Peyer's patch (tissue), 4 donors: ENCODE measurements around the gene B3GAT1. TPM values are rescaled to one million over a fixed set of nuclear protein-coding genes. Genes with fewer than 3 reads are reported as not detected.
"Not testable (repeated sequence)": the region's sequence is repeated elsewhere in the genome, so short reads cannot be mapped to it uniquely, and the experiment has no call there.

Experiments used
- DNase-seq, 3 donors: peaks; one replicate each; pipeline ENCODE4 v3.0.0-alpha.2; 2017 to 2019
- H3K27ac ChIP-seq, 4 donors: fragments of 200-600 bp; sonication (generic); one replicate each; pipeline ENCODE4 v1.5.1; 2016 to 2019
- H3K27me3 ChIP-seq, 2 donors: fragments of 200-600 bp; sonication (generic); one replicate each; pipeline ENCODE4 v1.5.1; 2019
- H3K36me3 ChIP-seq, 3 donors: fragments of 200-600 bp; sonication (generic); one replicate each; pipeline ENCODE4 v1.5.1; 2016 to 2019
- H3K4me1 ChIP-seq, 4 donors: fragments of 200-600 bp; sonication (generic); one replicate each; pipeline ENCODE4 v1.5.1; 2016 to 2019
- H3K4me3 ChIP-seq, 4 donors: fragments of 200-600 bp; sonication (generic); 1 replicate in 3 of 4; 2 replicates in 1 of 4; pipeline ENCODE4 v1.5.1; 2016 to 2019; ENCODE audit warnings: mild to moderate bottlenecking in 1 of 4
- H3K9me3 ChIP-seq, 4 donors: fragments of 200-600 bp; sonication (generic); one replicate each; pipeline ENCODE4 v1.5.1; 2016 to 2019; ENCODE audit warnings: mild to moderate bottlenecking in 1 of 4
- CTCF ChIP-seq, 6 experiments: fragments of 450-650 bp in 4 of 6; fragments of 200-600 bp in 2 of 6; sonication (generic) in 1 of 6; IDR thresholded peaks; one replicate each; pipeline ENCODE4 v1.5.1; 2017 to 2019; ENCODE audit warnings: antibody characterized with exemption in 6 of 6, mild to moderate bottlenecking in 3 of 6, moderate library complexity in 1 of 6
- POLR2A ChIP-seq, 2 donors: fragments of 450-650 bp; IDR thresholded peaks; one replicate each; pipeline ENCODE4 v1.5.1; 2017; ENCODE audit warnings: antibody characterized with exemption in 2 of 2, mild to moderate bottlenecking in 2 of 2, moderate library complexity in 2 of 2
- total RNA-seq, 4 donors: library from RNA; depleted of rRNA; stranded (reverse); fragments of >200 nt; gene quantifications; one replicate each; pipeline ENCODE4 v1.1.0, GENCODE V29; 2016

The B3GAT1 gene
- 1 to 10 TPM in 1 of 4 donors, under 1 TPM in 2, not detected in 1; 0.35 to 3.3 (median 0.54) TPM for total RNA-seq

- Histone ChIP-seq H3K36me3 (no peaks in the 10 kb centered on the region), H3K9me3 (no peaks in the 10 kb centered on the region), H3K4me1 (peaks cover 0 to 16% (median 3%) of the 10 kb centered on the region in 4 donors), H3K4me3 (peak within 1 kb of the TSS; percentile 17 to 47 (median 44)), H3K27ac (no peak within 1 kb of the TSS), H3K27me3 (peaks cover 0 to 23% of the 10 kb centered on the region in 2 donors)
- peak in 1 of 3 donors; percentile 49 for DNase-seq
- TF ChIP-seq POLR2A (IDR thresholded peaks at IDR 0.05): no peak
- no peak for TF ChIP-seq CTCF (IDR thresholded peaks at IDR 0.05)
Observed at GRCh38 chr11:134412203-134413042, at the start of gene B3GAT1. Gene B3GAT1, minus strand, starts transcription at chr11:134412242. Its CDS starts 24,583 bp downstream, at chr11:134387659.

GRCh38 chr11:134461621-134462020 lies 49.6 kb upstream of the B3GAT1 start:
- no peak for DNase-seq
- TF ChIP-seq POLR2A (IDR thresholded peaks at IDR 0.05) (no peak), CTCF (IDR thresholded peaks at IDR 0.05) (no peak)
- Histone ChIP-seq H3K27ac (no peak overlapping the region), H3K4me1 (no peaks in the 10 kb centered on the region), H3K27me3 (no peaks in the 10 kb centered on the region), H3K4me3 (no peak overlapping the region), H3K36me3 (no peaks in the 10 kb centered on the region), H3K9me3 (peaks cover 0 to 9% (median 0%) of the 10 kb centered on the region in 4 donors)

GRCh38 chr11:134460881-134461280 lies 48.8 kb upstream of the B3GAT1 start:
- Histone ChIP-seq H3K4me3 (no peak overlapping the region), H3K9me3 (peaks cover 0 to 9% (median 0%) of the 10 kb centered on the region in 4 donors), H3K27ac (no peak overlapping the region), H3K4me1 (no peaks in the 10 kb centered on the region), H3K27me3 (no peaks in the 10 kb centered on the region), H3K36me3 (no peaks in the 10 kb centered on the region)
- DNase-seq: peak in 1 of 3 donors; percentile 14
- TF ChIP-seq CTCF (IDR thresholded peaks at IDR 0.05) (no peak), POLR2A (IDR thresholded peaks at IDR 0.05) (no peak)

GRCh38 chr11:134460062-134460561 lies 48.1 kb upstream of the B3GAT1 start:
- H3K9me3 ChIP-seq: peaks cover 0 to 9% (median 0%) of the 10 kb centered on the region in 4 donors
- no peaks in the 10 kb centered on the region for H3K27me3 ChIP-seq
- TF ChIP-seq POLR2A (IDR thresholded peaks at IDR 0.05): no peak
- no peak for TF ChIP-seq CTCF (IDR thresholded peaks at IDR 0.05)
- no peak overlapping the region for H3K27ac ChIP-seq
- H3K36me3 ChIP-seq: no peaks in the 10 kb centered on the region
- no peak overlapping the region for H3K4me3 ChIP-seq
- no peaks in the 10 kb centered on the region for H3K4me1 ChIP-seq
- DNase-seq: peak in 1 of 3 donors; percentile 13

GRCh38 chr11:134459246-134460061 lies 47.4 kb upstream of the B3GAT1 start:
- H3K9me3 ChIP-seq: peaks cover 0 to 9% (median 0%) of the 10 kb centered on the region in 4 donors
- no peaks in the 10 kb centered on the region for H3K27me3 ChIP-seq
- TF ChIP-seq CTCF (IDR thresholded peaks at IDR 0.05) (no peak), POLR2A (IDR thresholded peaks at IDR 0.05) (no peak)
- no peaks in the 10 kb centered on the region for H3K36me3 ChIP-seq
- DNase-seq: peak in 1 of 3 donors; percentile 32
- no peaks in the 10 kb centered on the region for H3K4me1 ChIP-seq
- H3K4me3 ChIP-seq: no peak overlapping the region
- no peak overlapping the region for H3K27ac ChIP-seq

- H3K27me3 ChIP-seq, H3K4me1 ChIP-seq, H3K27ac ChIP-seq, H3K36me3 ChIP-seq, H3K4me3 ChIP-seq, DNase-seq, H3K9me3 ChIP-seq: not testable (repeated sequence)
Observed at GRCh38 chr11:134457411-134458007, 45.5 kb upstream of the B3GAT1 start.
